GM18498 (cell line): ENCODE measurements around the gene LIPC.
"Not testable (repeated sequence)": the region's sequence is repeated elsewhere in the genome, so short reads cannot be mapped to it uniquely, and the experiment has no call there.

Experiments used
- ATAC-seq: cut with Tn5 transposase; IDR thresholded peaks from one replicate; pipeline ENCODE4 v1.9.1; 2021; ENCODE audit warnings: mild to moderate bottlenecking, moderate library complexity; ENCODE audit not compliant: unreplicated experiment

LIPC gene

DNA sequence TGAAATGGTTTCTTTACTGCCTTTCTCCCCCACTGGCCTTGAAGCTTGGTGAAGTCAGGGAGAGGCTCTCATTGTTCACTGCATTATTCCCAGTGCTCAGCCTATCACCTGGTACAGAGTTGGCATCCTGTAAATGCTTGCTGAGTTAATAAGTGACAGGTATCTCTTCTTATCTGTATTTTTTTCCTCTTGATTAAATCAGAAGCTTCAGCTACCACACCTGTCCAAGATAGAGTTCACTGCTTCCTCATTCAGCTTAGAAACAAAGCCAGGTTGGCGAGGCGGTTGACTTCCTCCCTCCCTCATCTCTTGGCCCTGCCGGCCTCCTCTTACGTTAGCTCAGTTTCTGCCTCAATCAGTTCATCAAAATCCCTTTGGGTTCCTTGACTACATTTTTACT lies 142.8 kb downstream of the LIPC start:
- no peak for ATAC-seq

DNA sequence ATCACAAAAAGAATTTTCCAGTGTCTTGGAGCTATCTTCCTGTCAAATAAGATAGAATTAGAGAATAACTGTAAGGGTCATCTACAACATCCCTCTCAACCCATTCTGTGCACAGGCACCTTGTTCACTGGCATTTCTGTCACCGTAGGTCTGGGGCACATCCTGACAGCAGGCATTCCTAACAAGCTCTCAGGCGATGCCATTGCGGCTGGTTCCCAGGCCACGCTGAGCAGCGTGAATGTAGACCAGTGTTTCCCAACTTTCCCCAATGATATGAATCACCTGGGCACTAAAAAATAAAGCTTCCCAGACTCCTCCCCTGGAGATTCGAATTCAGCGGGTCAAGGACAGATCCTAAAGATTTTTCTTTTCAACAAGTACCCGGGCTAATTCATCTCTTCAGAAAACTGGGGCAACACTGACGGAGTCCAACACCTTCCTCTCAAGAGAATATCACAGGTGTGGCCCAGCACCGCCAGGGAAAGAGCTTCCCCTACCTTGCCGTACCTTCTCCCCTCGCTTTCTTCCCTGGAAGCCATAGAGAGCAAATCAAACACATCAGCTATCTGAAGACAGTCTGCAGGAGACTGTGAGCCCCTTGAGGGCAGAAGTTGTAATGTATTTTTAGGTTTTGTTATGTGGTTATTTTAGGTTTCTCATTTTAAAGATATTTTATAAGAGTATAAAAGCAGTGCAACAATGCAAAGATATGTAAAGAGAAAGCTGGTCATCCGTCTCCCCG lies 143.4 kb downstream of the LIPC start:
- ATAC-seq = no peak

DNA sequence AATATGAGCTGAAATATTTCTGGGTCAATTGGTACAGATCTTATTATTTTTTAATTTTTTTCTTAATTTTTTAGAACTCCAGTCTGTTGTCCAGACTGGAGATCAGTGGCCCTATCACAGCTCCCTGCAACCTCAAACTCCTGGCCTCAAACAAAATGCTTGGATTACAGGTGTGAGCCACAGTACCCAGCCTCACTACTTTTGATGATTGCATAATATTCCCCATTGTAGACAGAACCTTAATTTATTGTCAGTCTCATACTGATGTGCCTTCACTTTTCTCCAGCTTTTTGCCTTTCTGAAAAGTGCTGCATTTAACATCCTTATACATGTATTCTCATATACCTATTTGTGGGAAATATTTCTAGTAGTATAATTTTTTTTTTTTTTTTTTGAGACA lies 144.9 kb downstream of the LIPC start:
- ATAC-seq = no peak

- no peak for ATAC-seq
Observed at GRCh38 chr15:58582160-58582559, 150.4 kb downstream of the LIPC start.

- ATAC-seq = no peak
Observed at GRCh38 chr15:58583171-58583908, 151.5 kb downstream of the LIPC start.

GRCh38 chr15:58584789-58585461 lies 153.1 kb downstream of the LIPC start:
- no peak for ATAC-seq

- no peak for ATAC-seq
Observed at GRCh38 chr15:58585693-58586443, 154.1 kb downstream of the LIPC start.

GRCh38 chr15:58587486-58587885 lies 155.7 kb downstream of the LIPC start:
- ATAC-seq = no peak

DNA sequence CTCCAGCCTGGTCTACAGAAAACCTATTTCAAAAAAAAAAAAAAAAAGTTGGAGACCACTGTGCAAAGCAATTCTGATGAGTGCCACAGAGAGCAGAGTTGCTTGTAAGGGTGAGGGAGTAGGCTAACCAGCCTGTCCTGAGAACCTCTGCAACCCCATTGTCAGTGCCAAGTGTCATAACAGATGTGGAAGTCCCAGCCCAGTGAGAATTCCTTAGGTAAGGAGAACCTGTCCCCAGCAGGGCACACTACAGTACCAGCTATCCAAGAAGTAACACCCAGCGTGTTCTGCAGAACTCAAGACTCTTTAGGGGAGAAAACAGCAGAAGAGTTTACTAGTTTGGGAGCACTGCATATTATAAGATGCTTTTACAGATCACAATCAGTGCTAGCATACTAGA lies 156.3 kb downstream of the LIPC start:
- ATAC-seq = no peak

DNA sequence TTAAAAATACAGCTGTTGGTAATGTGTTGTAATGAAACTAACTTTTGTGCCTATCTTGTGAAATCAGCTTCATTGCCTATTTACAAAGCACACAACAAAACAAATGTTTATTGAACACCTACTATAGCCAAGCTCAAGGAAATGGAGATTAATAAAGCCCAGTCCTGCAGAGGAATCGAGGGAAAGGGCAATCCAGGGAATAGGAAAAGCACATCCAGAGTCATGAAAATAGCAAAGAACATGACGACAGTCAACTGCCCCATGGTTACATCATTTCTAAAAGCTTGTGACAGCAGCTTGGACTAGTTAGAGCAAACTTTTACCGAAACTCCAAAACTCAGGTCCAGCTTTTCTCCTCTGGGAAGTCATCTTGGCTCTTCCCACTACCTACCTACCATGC lies 157.3 kb downstream of the LIPC start:
- no peak for ATAC-seq

- ATAC-seq = no peak
Observed at GRCh38 chr15:58590236-58590635, 158.4 kb downstream of the LIPC start.

DNA sequence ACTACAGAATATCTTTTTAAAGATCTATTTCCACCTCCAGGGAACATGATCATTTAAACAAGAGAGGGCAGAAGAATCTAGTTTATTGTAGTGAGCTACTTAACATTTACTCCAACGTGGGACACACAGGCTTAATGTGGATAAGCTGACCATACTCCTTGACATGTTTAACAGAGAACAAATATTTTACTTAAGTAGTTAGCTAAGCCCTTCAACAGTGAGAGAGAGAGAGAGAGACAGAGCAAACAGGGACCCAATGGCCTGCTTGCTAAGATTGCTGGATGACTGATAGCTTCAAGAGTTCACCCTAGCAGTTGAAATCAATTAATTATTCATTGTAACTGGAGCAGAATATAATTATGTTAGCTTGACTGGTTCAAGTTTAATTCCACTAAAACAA lies 159.1 kb downstream of the LIPC start:
- ATAC-seq = no peak

GRCh38 chr15:58593870-58594269 lies 162.1 kb downstream of the LIPC start:
- ATAC-seq = no peak

- ATAC-seq = no peak
Observed at GRCh38 chr15:58594898-58595297, 163.1 kb downstream of the LIPC start.

- ATAC-seq = no peak
Observed at GRCh38 chr15:58595516-58596263, 163.9 kb downstream of the LIPC start.

GRCh38 chr15:58597943-58598828 lies 166.4 kb downstream of the LIPC start:
- ATAC-seq = no peak

DNA sequence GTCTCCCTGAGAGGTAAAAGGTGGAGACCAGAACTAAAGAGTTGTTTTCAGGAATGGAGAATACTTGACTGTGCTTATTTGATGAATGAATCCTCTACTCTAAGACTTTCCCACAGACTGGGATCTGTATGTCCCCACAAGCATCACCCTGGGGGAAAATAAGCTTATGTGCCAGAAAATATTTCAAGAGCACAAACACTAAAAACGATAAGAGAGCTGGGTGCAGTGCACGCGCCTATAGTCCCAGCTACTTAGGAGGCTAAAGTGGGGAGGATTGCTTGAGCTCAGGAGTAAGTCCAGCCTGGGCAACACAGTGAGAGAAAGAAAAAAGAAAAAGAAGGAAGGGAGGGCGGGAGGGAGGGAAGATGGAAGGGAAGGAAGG lies 167.0 kb downstream of the LIPC start:
- ATAC-seq = no peak

GRCh38 chr15:58602823-58603222 lies 171.0 kb downstream of the LIPC start:
- no peak for ATAC-seq

GRCh38 chr15:58603927-58604326 lies 172.1 kb downstream of the LIPC start:
- not testable (repeated sequence) for ATAC-seq
